ENCODE measurements around the gene QRFP.

DNA sequence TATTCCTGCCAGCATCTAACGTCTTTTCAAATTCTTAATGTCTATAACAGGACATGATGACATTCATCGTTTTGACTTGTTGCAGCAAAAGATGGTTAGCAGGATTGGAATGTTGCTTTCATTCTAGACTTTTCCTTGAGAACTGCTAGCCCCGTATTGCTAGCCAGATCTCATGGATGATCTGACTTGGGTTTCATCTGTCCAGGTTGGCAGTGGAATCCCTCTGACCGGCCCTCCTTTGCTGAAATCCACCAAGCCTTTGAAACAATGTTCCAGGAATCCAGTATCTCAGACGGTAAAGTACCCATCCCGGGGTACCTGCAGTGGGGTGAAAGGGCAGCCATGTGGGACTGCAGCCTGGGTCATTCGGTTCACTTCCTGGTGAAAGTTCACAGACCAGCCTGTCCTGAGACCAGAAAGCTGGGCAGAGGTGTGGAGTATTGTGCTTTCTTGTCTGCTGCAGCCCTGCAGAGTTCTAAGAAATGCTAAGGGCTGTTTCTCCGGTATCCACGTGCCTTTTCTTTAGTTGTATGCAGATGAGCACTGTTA, 16.7 kb downstream of the QRFP start:
- TF ChIP-seq, protein P1, sequence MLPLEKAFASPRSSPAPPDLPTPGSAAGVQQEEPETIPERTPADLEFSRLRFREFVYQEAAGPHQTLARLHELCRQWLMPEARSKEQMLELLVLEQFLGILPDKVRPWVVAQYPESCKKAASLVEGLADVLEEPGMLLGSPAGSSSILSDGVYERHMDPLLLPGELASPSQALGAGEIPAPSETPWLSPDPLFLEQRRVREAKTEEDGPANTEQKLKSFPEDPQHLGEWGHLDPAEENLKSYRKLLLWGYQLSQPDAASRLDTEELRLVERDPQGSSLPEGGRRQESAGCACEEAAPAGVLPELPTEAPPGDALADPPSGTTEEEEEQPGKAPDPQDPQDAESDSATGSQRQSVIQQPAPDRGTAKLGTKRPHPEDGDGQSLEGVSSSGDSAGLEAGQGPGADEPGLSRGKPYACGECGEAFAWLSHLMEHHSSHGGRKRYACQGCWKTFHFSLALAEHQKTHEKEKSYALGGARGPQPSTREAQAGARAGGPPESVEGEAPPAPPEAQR (tag by site-specific recombination; IDR thresholded peaks at IDR 0.05) = no peak
- TF ChIP-seq ZBTB48 (tag by site-specific recombination; IDR thresholded peaks at IDR 0.05) (no peak), PRDM4 (tag by site-specific recombination; IDR thresholded peaks at IDR 0.05) (no peak), KLF9 (tag by site-specific recombination; IDR thresholded peaks at IDR 0.05; ENCODE audit: low read depth) (no peak), MZF1 (tag by site-specific recombination; IDR thresholded peaks at IDR 0.05; ENCODE audit: borderline replicate concordance) (no peak), ZBTB21 (tag by site-specific recombination; IDR thresholded peaks at IDR 0.05) (no peak), ZNF837 (tag by site-specific recombination; IDR thresholded peaks at IDR 0.05) (no peak), ZNF670 (tag by site-specific recombination; IDR thresholded peaks at IDR 0.05; ENCODE audit: low read depth) (no peak), ZBTB11 (tag by site-specific recombination; conservative IDR thresholded peaks at IDR 0.05; ENCODE audit: low read depth) (no peak), CTCF (tag by site-specific recombination; IDR thresholded peaks at IDR 0.05) (no peak), YY1 (tag by site-specific recombination; IDR thresholded peaks at IDR 0.05) (no peak), ZNF157 (tag by site-specific recombination; IDR thresholded peaks at IDR 0.05) (no peak)

Data from HEK293 (cell line).